Glomerular visceral epithelial cell (primary cell): ENCODE results near the gene TPI1.

ENCODE experiments used
- DNase-seq: peaks from one replicate; pipeline ENCODE4 v3.0.0-alpha.2; 2016; ENCODE audit errors: extremely low spot score

The TPI1 gene

DNA sequence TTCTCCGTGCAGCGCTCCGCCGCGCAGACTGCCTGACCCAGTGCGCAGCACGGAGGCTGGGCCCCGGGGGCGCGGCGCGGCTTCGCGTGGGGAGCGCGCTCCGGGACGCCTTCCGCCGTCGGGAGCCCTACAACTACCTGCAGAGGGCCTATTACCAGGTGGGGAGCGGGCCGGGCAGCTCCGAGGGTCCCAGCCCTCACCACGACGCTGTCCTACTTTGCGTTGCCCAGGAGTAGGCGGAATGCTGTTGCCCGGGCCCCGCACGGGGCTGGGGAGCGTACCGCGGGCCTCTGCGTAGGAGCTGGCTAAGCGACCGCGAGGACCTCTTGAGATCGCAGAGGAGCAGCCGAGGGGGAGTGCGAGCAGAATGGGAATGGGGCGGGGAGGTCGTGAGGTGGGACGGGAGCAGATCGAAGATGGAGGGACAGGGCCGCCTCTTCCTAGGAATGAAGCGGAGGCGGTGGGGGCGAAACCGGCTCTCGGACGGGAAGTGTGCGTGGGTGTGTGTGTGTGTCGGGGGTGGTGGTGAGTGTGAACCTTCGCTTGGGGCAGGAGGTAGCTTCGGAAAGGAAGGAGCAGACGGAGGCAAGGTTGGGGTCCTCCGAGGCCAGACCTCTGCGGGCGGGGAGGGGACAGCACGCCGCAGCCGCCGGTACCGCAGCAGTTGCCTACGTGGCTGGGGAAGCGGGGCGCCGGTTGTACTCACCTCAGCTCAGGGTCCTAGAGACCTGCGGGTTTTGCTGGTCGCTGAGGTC lies 38.4 kb upstream of the TPI1 start:
- DNase-seq = peak; percentile 37

DNA sequence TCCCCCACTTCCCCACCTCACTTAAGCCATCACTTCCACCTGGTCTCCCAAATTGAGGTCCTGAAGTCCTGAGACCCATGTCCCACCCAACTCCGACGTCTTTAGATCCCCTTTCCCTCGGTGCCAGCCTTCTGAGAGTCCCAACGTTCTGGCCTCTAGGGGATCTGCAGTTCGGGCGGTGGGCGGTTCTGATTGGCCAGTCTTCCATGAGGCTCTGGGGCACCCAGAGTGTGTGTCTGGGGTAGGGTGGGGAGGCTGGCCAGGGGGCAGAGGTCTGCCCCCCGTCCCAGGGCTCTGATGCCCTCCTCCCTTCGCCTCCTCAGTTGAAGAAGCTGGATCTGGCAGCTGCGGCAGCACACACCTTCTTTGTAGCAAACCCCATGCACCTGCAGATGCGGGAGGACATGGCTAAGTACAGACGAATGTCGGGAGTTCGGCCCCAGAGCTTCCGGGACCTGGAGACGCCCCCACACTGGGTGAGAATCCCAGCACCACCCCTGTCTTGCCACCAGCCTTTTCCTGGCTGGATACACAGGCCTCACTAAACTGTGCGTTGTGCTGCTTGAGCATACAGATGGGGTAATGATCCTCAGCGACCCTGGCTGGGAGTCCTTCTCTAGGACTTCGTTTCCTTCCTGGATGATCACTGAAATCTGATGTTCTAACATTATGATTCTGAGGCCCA lies 37.7 kb upstream of the TPI1 start:
- no peak for DNase-seq

DNA sequence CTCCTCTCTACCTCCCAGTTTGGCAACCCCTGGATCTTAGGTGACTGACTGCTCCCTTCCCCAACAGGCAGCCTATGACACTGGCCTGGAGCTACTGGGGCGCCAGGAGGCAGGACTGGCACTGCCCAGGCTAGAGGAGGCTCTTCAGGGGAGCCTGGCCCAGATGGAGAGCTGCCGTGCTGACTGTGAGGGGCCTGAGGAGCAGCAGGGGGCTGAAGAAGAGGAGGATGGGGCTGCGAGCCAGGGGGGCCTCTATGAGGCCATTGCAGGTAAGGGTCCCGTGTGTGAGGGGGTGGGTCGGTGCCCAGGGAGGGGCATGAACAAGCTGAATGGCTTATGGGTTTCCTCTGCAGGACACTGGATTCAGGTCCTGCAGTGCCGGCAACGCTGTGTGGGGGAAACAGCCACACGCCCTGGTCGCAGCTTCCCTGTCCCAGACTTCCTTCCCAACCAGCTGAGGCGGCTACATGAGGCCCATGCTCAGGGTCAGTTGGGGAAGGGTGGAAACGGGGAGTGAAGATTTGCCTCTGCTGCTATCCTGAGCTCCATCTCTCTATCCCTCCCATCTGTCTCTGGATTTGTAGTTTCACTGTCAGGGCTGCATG lies 36.9 kb upstream of the TPI1 start:
- DNase-seq = no peak

DNA sequence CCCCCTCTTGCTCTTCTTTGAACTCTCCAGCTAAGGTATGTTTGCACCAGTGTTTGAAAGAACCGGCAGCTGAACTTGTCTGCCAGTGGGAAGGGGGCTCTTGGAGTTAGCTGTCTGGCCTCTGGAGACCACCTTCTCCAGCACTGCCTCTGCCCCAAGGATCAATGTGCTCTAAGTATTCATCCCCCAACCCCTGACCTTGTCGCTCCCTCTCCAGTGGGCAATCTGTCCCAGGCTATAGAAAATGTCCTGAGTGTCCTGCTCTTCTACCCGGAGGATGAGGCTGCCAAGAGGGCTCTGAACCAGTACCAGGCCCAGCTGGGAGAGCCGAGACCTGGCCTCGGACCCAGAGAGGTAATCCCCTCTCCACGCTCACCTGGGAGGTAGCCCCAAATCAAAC lies 36.3 kb upstream of the TPI1 start:
- no peak for DNase-seq

GRCh38 chr12:6831450-6831995 lies 35.8 kb upstream of the TPI1 start:
- no peak for DNase-seq

GRCh38 chr12:6832125-6832524 lies 35.2 kb upstream of the TPI1 start:
- no peak for DNase-seq

DNA sequence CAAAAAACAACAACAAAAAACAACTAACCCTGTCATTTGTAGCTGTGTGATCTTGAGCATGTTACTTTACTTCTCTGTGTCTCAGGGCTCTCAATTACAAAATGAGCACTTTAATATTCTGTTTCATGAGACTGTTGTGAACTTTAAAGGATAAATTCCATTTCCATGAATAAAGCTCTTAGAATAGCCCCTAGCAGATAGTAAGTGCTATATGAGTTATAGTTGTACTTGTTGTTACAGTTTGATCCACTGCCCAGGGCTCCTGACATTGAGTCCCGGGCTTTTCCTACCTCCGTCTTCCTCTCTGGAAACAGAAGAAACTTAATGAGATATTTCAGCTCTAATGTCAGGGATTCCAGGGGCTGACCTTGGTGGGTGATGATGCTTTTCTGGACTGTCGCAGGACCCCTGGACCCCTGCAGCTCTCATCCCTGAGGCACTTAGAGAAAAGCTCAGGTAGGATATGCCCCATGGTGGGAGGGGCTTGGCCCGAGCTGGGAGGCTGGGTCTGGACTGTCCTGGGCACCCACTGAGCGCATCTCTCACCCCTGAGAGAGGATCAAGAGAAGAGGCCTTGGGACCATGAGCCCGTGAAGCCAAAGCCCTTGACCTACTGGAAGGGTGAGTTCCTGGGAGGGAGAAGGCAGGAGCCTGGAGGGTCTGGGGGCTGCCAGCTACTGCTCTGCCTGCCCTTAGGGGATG lies 34.0 kb upstream of the TPI1 start:
- DNase-seq = no peak

- no peak for DNase-seq
Measured at GRCh38 chr12:6834254-6834653, 33.1 kb upstream of the TPI1 start.

DNA sequence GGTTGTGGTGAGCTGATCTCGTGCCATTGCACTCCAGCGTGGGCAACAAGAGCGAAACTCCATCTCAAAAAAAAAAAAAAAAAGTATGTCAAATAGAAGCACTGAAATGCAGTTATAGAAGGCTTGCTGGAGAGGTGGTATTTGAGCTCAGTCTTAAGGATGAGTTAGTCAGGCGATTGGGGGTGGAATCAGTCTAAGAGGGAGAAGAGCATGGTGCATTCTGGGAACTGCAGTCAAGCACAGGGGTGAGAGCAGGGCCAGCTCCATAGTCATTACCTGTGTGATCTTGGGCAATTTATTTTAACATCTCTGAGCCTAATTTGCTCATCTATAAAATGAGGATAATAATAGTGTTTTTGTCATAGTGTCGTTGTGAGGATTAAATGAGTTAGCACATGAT lies 32.5 kb upstream of the TPI1 start:
- no peak for DNase-seq

- DNase-seq = no peak
Measured at GRCh38 chr12:6836851-6837250, 30.5 kb upstream of the TPI1 start.

DNA sequence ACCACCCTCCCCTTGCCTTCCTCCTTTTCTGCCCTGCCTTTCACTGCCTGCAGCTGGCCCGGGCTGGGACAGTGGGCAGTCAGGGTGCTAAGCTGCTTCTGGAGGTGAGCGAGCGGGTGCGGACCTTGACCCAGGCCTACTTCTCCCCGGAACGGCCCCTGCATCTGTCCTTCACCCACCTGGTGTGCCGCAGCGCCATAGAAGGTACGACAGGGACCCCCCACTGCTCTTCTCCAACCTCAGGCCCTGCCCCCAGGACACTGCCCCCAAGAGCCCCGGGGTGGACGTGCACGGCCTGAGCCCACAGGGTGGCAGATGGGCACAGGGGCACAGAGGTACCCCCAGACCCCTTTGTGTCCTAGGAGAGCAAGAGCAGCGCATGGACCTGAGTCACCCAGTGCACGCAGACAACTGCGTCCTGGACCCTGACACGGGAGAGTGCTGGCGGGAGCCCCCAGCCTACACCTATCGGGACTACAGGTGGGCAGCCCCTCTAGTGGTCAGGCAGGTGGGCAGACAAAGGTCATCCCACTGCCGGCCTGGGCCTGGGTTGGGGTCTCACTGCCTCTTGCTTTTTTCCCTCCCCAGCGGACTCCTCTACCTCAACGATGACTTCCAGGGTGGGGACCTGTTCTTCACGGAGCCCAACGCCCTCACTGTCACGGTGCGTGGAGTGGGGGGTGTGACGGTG lies 29.8 kb upstream of the TPI1 start:
- no peak for DNase-seq

GRCh38 chr12:6838854-6839253 lies 28.5 kb upstream of the TPI1 start:
- DNase-seq = no peak

GRCh38 chr12:6839482-6840201 lies 27.7 kb upstream of the TPI1 start:
- no peak for DNase-seq

DNA sequence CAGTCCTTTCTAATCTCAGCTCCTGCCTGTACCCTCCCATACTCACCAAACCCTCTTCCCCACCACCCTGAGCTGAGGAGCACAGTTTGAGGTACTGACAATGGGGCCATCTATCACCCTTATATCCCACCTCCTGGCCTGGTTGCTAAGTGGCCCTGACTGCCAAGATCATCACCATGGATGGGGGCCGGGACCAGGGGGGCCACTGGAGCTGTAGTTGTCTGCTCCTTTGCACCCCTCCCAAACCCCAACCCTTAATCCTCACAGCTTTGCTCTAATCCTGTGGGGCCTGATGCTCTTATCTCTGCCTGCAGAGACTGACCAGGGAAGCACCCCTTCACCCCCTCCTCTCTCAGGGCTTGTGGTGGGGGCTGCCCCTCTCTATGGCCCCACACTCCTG lies 27.0 kb upstream of the TPI1 start:
- DNase-seq = no peak

DNA sequence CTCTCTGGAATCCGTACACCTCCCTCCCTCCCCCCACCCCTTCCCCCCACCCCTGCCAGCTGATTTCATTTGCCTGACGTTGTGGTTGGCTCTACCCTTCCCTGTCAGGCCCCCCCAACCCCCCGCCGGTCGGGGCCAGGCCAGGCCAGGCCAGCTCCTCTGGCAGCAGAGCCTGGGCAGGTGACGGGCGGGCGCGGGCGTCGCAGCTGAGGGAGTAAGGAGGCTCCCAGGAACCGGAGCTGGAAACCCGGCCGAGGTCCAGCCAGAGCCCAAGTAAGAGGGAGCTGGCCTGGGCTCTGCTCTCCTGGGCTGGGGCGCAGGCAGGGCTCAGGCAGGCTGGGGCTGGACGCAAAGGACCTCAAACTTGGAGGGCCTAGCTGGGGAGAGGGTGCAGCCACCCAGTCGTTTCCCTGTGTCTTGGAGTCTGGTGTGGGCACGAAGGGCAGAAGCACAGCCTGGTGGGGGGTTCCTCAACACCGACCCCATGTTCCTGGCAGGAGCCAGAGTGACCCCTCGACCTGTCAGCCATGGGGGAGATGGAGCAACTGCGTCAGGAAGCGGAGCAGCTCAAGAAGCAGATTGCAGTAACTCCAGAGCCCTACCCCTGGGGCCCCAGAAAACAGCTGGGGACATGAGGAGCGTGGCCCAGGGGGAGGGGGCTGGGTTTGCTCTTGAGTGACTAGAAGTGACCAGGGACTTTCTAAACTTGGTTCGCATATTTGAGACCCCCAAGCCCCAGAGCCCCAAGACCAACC lies 26.4 kb upstream of the TPI1 start, which contains the start of gene GNB3:
GNB3 (plus strand) TSS at position 165 of the 755 bp plus-strand sequence; CDS start at position 528, 363 bp downstream.
- DNase-seq = no peak

GRCh38 chr12:6842075-6842474 lies 25.3 kb upstream of the TPI1 start:
- no peak for DNase-seq

DNA sequence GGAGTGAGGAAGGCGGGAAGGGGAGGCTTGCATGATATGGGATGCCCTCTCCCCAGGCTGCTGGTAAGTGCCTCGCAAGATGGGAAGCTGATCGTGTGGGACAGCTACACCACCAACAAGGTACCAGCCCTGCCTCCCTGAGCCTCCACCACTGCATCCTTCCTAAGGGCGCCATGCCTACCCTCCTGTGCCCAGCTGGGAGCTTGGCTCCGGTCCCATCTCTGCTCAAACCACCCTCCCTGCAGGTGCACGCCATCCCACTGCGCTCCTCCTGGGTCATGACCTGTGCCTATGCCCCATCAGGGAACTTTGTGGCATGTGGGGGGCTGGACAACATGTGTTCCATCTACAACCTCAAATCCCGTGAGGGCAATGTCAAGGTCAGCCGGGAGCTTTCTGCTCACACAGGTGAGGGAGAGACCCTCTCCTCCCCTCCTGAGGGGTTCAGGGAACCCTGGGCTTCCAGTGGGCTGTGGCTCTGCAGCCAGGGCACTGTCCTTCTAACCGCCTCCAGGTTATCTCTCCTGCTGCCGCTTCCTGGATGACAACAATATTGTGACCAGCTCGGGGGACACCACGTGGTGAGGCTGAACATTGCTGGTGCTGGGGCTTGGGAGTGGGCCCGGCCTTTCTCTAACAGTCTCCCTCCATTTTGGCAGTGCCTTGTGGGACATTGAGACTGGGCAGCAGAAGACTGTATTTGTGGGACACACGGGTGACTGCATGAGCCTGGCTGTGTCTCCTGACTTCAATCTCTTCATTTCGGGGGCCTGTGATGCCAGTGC lies 24.0 kb upstream of the TPI1 start:
- no peak for DNase-seq

GRCh38 chr12:6845395-6845794 lies 21.9 kb upstream of the TPI1 start:
- DNase-seq = no peak

DNA sequence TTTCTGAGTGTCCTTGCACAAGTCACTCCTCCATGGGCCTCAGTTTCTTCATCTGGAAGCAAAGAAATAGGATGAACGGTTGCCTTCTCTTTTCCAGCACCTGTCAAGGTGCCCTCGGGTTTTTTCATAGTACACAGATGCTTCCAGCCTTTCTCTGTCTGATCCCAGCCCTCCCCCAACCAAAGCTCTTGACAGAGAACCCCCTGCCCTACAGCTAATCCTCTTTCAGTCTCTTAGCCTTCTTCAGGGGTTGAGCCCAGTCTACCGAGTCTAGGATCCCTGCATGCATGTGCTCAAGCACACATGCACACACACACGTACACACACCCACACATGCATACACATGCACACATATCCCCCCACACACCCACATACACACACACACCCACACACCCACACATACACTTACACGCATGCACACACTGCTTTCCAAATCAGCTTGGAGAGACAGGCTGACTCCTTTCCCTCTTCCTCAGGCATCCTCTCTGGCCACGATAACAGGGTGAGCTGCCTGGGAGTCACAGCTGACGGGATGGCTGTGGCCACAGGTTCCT lies 20.9 kb upstream of the TPI1 start:
- no peak for DNase-seq
